WTC11 (cell line): Measurements from ENCODE around the gene PTPRO.

Source experiments
- ATF1 ChIP-seq: sonication (generic); formaldehyde crosslinking; IDR thresholded peaks from 2 replicates; pipeline ENCODE4 v1.8.1; 2023; ENCODE audit warnings: mild to moderate bottlenecking, moderate library complexity, missing genetic modification reagents
- FOXJ3 ChIP-seq: sonication (generic); formaldehyde crosslinking; IDR thresholded peaks from 2 replicates; pipeline ENCODE4 v1.9.0; 2021; ENCODE audit warnings: missing genetic modification reagents, mild to moderate bottlenecking, borderline replicate concordance
- GABPB1 ChIP-seq: sonication (generic); formaldehyde crosslinking; IDR thresholded peaks from 2 replicates; pipeline ENCODE4 v1.8.1; 2023; ENCODE audit warnings: mild to moderate bottlenecking, missing genetic modification reagents
- JUN ChIP-seq: sonication (generic); formaldehyde crosslinking; IDR thresholded peaks from 2 replicates; pipeline ENCODE4 v1.8.0; 2023; ENCODE audit warnings: mild to moderate bottlenecking, missing genetic modification reagents
- MYBL2 ChIP-seq: sonication (generic); formaldehyde crosslinking; IDR thresholded peaks from 2 replicates; pipeline ENCODE4 v1.8.1; 2023; ENCODE audit warnings: mild to moderate bottlenecking, moderate library complexity, missing genetic modification reagents
- TEAD1 ChIP-seq: sonication (generic); formaldehyde crosslinking; IDR thresholded peaks from 2 replicates; pipeline ENCODE4 v1.8.0; 2022; ENCODE audit warnings: mild to moderate bottlenecking, missing genetic modification reagents
- ZNF317 ChIP-seq: sonication (generic); formaldehyde crosslinking; IDR thresholded peaks from 2 replicates; pipeline ENCODE4 v1.8.1; 2023; ENCODE audit warnings: low read depth, mild to moderate bottlenecking, moderate library complexity, missing genetic modification reagents, borderline replicate concordance
- TF ChIP-seq, protein P1 (sequence below): fragments of 200-600 bp; IDR thresholded peaks from 2 replicates; pipeline ENCODE4 v1.8.0; 2022; ENCODE audit warnings: antibody characterized with exemption
- TF ChIP-seq, protein P2 (sequence below): sonication (generic); formaldehyde crosslinking; IDR thresholded peaks from 2 replicates; pipeline ENCODE4 v1.8.1; 2022; ENCODE audit warnings: low read depth, mild to moderate bottlenecking, moderate library complexity, missing genetic modification reagents, borderline replicate concordance
- TF ChIP-seq, protein P3 (sequence below): sonication (generic); formaldehyde crosslinking; IDR thresholded peaks from 2 replicates; pipeline ENCODE4 v1.8.1; 2023; ENCODE audit warnings: mild to moderate bottlenecking, missing genetic modification reagents
- TF ChIP-seq, protein P4 (sequence below): sonication (generic); formaldehyde crosslinking; IDR thresholded peaks from 2 replicates; pipeline ENCODE4 v1.8.0; 2022; ENCODE audit warnings: mild to moderate bottlenecking, missing genetic modification reagents
- TF ChIP-seq, protein P5 (sequence below): sonication (generic); formaldehyde crosslinking; IDR thresholded peaks from 2 replicates; pipeline ENCODE4 v1.8.0; 2022; ENCODE audit warnings: mild to moderate bottlenecking, missing genetic modification reagents
- TF ChIP-seq, protein P6 (sequence below): sonication (generic); formaldehyde crosslinking; IDR thresholded peaks from 2 replicates; pipeline ENCODE4 v1.8.1; 2022; ENCODE audit warnings: low read depth, missing genetic modification reagents, borderline replicate concordance

DNA sequence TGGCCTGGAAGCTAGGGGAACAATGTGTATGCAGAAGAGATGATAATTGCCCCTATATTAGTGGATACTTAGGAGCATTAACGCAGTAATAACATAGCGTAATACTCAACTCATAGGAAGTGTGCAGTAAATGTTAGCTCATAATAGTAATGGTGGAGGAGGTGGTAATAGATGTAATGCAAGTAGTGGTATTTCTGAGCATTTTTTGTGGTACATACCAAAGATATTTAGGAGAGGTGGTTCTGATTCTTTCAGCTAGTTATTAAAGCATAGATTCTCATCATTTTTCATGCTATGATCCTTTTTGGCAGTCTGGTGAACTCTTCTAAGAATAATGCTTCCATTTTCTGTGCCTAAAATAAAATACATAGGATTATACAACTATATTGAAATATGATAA, 233.1 kb downstream of the PTPRO start:
- TF ChIP-seq, protein P1, sequence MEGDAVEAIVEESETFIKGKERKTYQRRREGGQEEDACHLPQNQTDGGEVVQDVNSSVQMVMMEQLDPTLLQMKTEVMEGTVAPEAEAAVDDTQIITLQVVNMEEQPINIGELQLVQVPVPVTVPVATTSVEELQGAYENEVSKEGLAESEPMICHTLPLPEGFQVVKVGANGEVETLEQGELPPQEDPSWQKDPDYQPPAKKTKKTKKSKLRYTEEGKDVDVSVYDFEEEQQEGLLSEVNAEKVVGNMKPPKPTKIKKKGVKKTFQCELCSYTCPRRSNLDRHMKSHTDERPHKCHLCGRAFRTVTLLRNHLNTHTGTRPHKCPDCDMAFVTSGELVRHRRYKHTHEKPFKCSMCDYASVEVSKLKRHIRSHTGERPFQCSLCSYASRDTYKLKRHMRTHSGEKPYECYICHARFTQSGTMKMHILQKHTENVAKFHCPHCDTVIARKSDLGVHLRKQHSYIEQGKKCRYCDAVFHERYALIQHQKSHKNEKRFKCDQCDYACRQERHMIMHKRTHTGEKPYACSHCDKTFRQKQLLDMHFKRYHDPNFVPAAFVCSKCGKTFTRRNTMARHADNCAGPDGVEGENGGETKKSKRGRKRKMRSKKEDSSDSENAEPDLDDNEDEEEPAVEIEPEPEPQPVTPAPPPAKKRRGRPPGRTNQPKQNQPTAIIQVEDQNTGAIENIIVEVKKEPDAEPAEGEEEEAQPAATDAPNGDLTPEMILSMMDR, result no peak
- no peak for TF ChIP-seq ATF1 (CRISPR knock-in tag)
- TF ChIP-seq GABPB1 (CRISPR knock-in tag), result no peak
- no peak for TF ChIP-seq JUN (CRISPR knock-in tag)
- TF ChIP-seq, protein P2, sequence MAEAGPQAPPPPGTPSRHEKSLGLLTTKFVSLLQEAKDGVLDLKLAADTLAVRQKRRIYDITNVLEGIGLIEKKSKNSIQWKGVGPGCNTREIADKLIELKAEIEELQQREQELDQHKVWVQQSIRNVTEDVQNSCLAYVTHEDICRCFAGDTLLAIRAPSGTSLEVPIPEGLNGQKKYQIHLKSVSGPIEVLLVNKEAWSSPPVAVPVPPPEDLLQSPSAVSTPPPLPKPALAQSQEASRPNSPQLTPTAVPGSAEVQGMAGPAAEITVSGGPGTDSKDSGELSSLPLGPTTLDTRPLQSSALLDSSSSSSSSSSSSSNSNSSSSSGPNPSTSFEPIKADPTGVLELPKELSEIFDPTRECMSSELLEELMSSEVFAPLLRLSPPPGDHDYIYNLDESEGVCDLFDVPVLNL (CRISPR knock-in tag), result no peak
- TF ChIP-seq, protein P3, sequence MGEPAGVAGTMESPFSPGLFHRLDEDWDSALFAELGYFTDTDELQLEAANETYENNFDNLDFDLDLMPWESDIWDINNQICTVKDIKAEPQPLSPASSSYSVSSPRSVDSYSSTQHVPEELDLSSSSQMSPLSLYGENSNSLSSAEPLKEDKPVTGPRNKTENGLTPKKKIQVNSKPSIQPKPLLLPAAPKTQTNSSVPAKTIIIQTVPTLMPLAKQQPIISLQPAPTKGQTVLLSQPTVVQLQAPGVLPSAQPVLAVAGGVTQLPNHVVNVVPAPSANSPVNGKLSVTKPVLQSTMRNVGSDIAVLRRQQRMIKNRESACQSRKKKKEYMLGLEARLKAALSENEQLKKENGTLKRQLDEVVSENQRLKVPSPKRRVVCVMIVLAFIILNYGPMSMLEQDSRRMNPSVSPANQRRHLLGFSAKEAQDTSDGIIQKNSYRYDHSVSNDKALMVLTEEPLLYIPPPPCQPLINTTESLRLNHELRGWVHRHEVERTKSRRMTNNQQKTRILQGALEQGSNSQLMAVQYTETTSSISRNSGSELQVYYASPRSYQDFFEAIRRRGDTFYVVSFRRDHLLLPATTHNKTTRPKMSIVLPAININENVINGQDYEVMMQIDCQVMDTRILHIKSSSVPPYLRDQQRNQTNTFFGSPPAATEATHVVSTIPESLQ (CRISPR knock-in tag), result no peak
- TF ChIP-seq ZNF317 (CRISPR knock-in tag), result no peak
- TF ChIP-seq, protein P4, sequence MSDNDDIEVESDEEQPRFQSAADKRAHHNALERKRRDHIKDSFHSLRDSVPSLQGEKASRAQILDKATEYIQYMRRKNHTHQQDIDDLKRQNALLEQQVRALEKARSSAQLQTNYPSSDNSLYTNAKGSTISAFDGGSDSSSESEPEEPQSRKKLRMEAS (CRISPR knock-in tag), result no peak
- no peak for TF ChIP-seq TEAD1 (CRISPR knock-in tag)
- TF ChIP-seq MYBL2, result no peak
- TF ChIP-seq FOXJ3 (CRISPR knock-in tag), result no peak
- TF ChIP-seq, protein P5, sequence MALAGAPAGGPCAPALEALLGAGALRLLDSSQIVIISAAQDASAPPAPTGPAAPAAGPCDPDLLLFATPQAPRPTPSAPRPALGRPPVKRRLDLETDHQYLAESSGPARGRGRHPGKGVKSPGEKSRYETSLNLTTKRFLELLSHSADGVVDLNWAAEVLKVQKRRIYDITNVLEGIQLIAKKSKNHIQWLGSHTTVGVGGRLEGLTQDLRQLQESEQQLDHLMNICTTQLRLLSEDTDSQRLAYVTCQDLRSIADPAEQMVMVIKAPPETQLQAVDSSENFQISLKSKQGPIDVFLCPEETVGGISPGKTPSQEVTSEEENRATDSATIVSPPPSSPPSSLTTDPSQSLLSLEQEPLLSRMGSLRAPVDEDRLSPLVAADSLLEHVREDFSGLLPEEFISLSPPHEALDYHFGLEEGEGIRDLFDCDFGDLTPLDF (CRISPR knock-in tag), result no peak
- TF ChIP-seq, protein P6, sequence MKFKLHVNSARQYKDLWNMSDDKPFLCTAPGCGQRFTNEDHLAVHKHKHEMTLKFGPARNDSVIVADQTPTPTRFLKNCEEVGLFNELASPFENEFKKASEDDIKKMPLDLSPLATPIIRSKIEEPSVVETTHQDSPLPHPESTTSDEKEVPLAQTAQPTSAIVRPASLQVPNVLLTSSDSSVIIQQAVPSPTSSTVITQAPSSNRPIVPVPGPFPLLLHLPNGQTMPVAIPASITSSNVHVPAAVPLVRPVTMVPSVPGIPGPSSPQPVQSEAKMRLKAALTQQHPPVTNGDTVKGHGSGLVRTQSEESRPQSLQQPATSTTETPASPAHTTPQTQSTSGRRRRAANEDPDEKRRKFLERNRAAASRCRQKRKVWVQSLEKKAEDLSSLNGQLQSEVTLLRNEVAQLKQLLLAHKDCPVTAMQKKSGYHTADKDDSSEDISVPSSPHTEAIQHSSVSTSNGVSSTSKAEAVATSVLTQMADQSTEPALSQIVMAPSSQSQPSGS (CRISPR knock-in tag), result no peak
